Endothelial cell (in vitro differentiated cells): Measurements from ENCODE around the gene MAP7D1. TPM values are rescaled to one million over a fixed set of nuclear protein-coding genes. Genes with fewer than 3 reads are reported as not detected.

ENCODE experiments used
- DNase-seq: peaks from one replicate; pipeline ENCODE4 v3.0.0; 2021; ENCODE audit warnings: low spot score
- H3K27ac Mint-ChIP-seq: one replicate; pipeline ENCODE4 v1.8.0; 2021; ENCODE audit warnings: mixed read lengths, inconsistent platforms; ENCODE audit not compliant: unreplicated experiment
- H3K27me3 Mint-ChIP-seq: one replicate; pipeline ENCODE4 v1.8.0; 2021; ENCODE audit warnings: mild to moderate bottlenecking, moderate library complexity, mixed read lengths, inconsistent platforms; ENCODE audit not compliant: unreplicated experiment
- H3K36me3 Mint-ChIP-seq: one replicate; pipeline ENCODE4 v1.8.0; 2021; ENCODE audit warnings: mild to moderate bottlenecking, low read depth, mixed read lengths, inconsistent platforms; ENCODE audit not compliant: unreplicated experiment
- H3K4me1 Mint-ChIP-seq: one replicate; pipeline ENCODE4 v1.8.0; 2021; ENCODE audit warnings: mild to moderate bottlenecking, mixed read lengths, inconsistent platforms; ENCODE audit not compliant: unreplicated experiment
- H3K4me3 Mint-ChIP-seq: one replicate; pipeline ENCODE4 v1.8.0; 2021; ENCODE audit warnings: mild to moderate bottlenecking, mixed read lengths, inconsistent platforms; ENCODE audit not compliant: unreplicated experiment
- H3K9me3 Mint-ChIP-seq: one replicate; pipeline ENCODE4 v1.8.0; 2021; ENCODE audit warnings: mixed read lengths, inconsistent platforms; ENCODE audit not compliant: unreplicated experiment
- total RNA-seq: library from RNA; stranded (reverse); fragmentation: NEBNext Ultra II Directional; extraction: Animal tissue kit (Norgen Biotek cat#: 25700); gene quantifications from one replicate; pipeline ENCODE4 v1.2.1, GENCODE V29; 2021; ENCODE audit not compliant: unreplicated experiment
- TF ChIP-seq, protein P1 (sequence below): fragments of 200-600 bp; sonication (generic); IDR thresholded peaks from one replicate; pipeline ENCODE4 v1.5.0; 2021; ENCODE audit warnings: antibody characterized with exemption; ENCODE audit not compliant: unreplicated experiment

MAP7D1 gene
- total RNA-seq, 1 donor from 2014 or later, result 189 TPM

DNA sequence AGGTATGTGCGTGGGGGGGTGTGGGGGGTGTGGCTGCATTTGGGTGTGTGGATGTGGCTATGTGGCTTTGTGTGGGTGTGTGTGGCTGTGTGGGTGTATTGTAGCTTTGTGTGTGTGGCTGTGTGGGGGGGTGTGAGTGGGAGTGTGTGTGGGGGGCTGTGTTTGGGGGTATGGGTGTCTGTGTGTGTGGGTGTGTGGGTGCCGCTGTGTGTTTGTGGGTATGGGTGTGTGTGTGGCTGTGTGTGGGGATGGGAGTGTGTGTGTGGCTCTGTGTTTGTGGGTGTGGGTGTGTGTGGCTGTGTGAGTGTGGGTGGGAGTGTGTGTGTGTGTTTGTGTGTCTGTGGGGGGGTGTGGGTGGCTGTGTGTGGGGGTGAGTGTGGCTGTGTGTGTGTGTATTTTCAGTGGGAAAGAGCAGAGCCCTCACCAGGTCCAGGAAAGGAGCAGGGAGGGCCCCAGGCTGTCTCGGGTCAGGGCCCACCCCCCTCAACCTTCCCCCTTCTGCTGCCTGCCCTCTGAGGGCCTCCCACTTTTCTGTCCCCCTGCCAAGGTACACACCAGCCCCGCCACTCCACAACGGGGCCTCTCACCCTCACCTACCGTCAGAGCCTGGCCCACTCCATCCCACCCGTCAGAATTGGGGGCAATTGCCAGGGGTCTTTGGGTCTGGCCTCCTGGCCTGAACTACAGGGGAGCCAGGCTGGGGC is 29.0 kb upstream of the MAP7D1 start:
- Mint-ChIP-seq H3K9me3 (no peaks in the 10 kb centered on the region), H3K4me1 (peaks cover 9% of the 10 kb centered on the region), H3K27me3 (peaks cover 22% of the 10 kb centered on the region), H3K36me3 (peaks cover 3% of the 10 kb centered on the region), H3K4me3 (no peak overlapping the region), H3K27ac (no peak overlapping the region)
- DNase-seq, result no peak
- TF ChIP-seq, protein P1, sequence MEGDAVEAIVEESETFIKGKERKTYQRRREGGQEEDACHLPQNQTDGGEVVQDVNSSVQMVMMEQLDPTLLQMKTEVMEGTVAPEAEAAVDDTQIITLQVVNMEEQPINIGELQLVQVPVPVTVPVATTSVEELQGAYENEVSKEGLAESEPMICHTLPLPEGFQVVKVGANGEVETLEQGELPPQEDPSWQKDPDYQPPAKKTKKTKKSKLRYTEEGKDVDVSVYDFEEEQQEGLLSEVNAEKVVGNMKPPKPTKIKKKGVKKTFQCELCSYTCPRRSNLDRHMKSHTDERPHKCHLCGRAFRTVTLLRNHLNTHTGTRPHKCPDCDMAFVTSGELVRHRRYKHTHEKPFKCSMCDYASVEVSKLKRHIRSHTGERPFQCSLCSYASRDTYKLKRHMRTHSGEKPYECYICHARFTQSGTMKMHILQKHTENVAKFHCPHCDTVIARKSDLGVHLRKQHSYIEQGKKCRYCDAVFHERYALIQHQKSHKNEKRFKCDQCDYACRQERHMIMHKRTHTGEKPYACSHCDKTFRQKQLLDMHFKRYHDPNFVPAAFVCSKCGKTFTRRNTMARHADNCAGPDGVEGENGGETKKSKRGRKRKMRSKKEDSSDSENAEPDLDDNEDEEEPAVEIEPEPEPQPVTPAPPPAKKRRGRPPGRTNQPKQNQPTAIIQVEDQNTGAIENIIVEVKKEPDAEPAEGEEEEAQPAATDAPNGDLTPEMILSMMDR, result no peak

DNA sequence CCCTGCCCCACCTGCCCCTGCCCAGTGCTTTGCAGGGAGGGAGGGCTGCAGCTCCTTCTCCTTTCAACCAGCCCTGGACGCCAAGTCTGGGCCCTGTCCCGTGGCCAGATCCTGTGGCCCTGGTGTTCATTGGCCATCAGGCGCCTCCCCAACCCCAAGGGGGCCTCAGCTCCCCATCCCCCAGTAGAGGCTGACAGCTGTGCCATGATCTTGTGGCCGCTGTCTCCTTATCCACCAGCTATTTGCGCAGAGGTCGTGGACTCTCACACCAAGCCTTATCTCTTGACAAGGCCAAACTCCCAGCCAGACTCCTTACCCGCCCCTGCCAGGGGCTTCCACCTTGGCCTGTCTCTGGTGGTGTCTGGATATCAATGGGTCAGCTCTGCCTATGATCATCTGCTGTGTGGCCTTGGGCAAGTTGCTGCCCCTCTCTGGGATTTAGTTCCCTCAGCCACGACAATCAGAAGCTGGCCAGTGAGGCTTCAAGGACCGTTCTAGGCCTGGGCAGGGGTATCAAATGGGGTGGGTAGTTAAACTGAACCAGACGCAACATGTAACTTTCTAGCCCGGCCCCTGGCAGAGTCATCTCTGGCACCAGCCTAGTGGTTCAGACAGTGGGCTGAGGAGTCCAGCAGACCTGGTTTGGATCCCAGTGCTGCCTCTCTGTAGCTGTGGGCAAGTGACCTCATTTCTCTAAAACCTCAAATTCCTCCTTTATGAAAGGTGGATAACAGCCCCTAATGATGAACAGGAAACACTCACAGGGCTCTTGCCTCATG is 27.6 kb upstream of the MAP7D1 start:
- no peaks in the 10 kb centered on the region for H3K9me3 Mint-ChIP-seq
- peaks cover 8% of the 10 kb centered on the region for H3K4me1 Mint-ChIP-seq
- no peak overlapping the region for H3K27ac Mint-ChIP-seq
- TF ChIP-seq, protein P1, result no peak
- H3K36me3 Mint-ChIP-seq, result peaks cover 2% of the 10 kb centered on the region
- no peak overlapping the region for H3K4me3 Mint-ChIP-seq
- DNase-seq, result no peak
- H3K27me3 Mint-ChIP-seq, result peaks cover 18% of the 10 kb centered on the region

DNA sequence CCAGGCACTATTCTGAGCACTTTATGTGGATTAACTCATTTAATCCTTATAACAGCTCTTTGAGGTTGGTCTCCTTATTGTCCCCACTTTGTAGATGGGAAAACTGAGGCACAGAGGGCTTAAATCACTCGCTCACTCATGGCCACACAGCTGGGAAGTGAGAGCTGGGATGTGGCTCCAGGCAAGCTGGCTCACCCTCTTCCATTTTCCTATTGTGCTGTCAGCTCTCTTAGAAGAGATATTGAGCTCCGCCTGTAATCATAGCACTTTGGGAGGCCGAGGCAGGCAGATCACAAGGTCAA is 27.1 kb upstream of the MAP7D1 start:
- no peak overlapping the region for H3K27ac Mint-ChIP-seq
- no peak for DNase-seq
- peaks cover 6% of the 10 kb centered on the region for H3K4me1 Mint-ChIP-seq
- TF ChIP-seq, protein P1, result no peak
- H3K9me3 Mint-ChIP-seq, result no peaks in the 10 kb centered on the region
- H3K4me3 Mint-ChIP-seq, result no peak overlapping the region
- peaks cover 16% of the 10 kb centered on the region for H3K27me3 Mint-ChIP-seq
- H3K36me3 Mint-ChIP-seq, result no peaks in the 10 kb centered on the region

DNA sequence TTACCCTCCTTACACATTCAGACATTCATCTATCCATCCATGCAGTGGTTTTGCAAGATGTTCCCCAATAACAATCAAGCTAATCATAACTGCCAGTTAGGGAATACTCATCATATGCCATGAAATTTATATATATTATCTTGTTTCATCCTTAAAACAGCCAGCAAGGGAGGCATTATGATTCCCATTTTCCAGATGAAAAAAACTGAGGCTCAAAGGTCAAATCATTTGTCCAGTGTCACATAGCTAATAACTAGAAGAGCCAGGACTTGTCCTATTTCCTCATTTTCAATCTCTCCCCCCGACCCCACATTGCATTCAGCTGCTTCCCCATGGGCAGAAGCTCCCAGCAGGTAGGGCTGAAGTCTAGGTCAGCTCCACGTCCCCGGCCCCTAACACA is 23.9 kb upstream of the MAP7D1 start:
- H3K27ac Mint-ChIP-seq, result no peak overlapping the region
- no peak overlapping the region for H3K4me3 Mint-ChIP-seq
- DNase-seq, result no peak
- H3K9me3 Mint-ChIP-seq, result no peaks in the 10 kb centered on the region
- TF ChIP-seq, protein P1, result no peak
- no peaks in the 10 kb centered on the region for H3K36me3 Mint-ChIP-seq
- H3K27me3 Mint-ChIP-seq, result peaks cover 6% of the 10 kb centered on the region
- H3K4me1 Mint-ChIP-seq, result peaks cover 3% of the 10 kb centered on the region

DNA sequence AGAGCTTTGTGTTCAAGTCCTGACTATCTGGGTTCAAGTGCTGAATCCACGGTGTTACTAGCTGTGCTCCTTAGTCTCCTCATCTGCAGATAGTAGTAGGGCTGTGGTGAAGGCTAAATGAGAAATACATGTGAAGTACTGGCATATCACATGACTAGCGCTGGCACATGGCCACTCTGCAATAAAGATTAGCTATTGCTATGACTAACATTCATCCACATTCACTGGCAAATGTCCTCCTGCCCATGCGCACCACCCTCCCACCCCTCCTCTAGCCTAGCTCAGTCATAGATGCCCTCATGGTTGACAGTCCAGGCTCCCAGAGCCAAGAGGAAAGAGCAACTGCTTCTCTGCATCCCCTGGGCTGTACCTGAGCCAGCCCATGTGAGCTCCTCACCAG is 22.5 kb upstream of the MAP7D1 start:
- DNase-seq, result no peak
- Mint-ChIP-seq H3K4me1 (peaks cover 3% of the 10 kb centered on the region), H3K27me3 (peaks cover 3% of the 10 kb centered on the region), H3K9me3 (no peaks in the 10 kb centered on the region), H3K4me3 (no peak overlapping the region), H3K36me3 (peaks cover 9% of the 10 kb centered on the region), H3K27ac (no peak overlapping the region)
- TF ChIP-seq, protein P1, result no peak
